Measurements from ENCODE around the gene B9D1. TPM values are rescaled to one million over a fixed set of nuclear protein-coding genes. Genes with fewer than 3 reads are reported as not detected.

The B9D1 gene
- polyA plus RNA-seq, 3 donors: 1.0 TPM; not detected in 2

GRCh38 chr17:19401321-19402010 lies 38.9 kb upstream of the B9D1 start:
- Histone ChIP-seq H3K4me2 (replicated peaks; ENCODE audit: extremely low read depth, low read length, poor library complexity, severe bottlenecking) (no peak overlapping the region), H3K9ac (ENCODE audit: insufficient read depth, low read length, poor library complexity, severe bottlenecking) (no peak overlapping the region), H3K4me3 (replicated peaks in 1 of 3; ENCODE audit: low read depth in 2 of 3, low read length in 3 of 3) (no peak overlapping the region), H3K9me3 (replicated peaks in 1 of 2; ENCODE audit: control insufficient read depth in 1 of 2, insufficient read depth in 1 of 2, low read length in 2 of 2) (no peaks in the 10 kb centered on the region), H2AFZ (ENCODE audit: insufficient read depth, low read depth, low read length, poor library complexity, severe bottlenecking) (no peak overlapping the region), H4K20me1 (ENCODE audit: insufficient read depth, low read length) (no peaks in the 10 kb centered on the region), H3K27ac (ENCODE audit: low read depth in 1 of 2, low read length in 2 of 2) (no peak overlapping the region), H3K36me3 (replicated peaks in 1 of 2; ENCODE audit: control insufficient read depth in 1 of 2, insufficient read depth in 2 of 2, low read length in 2 of 2) (no peaks in the 10 kb centered on the region), H3K79me2 (ENCODE audit: insufficient read depth, low read length) (no peaks in the 10 kb centered on the region), H3K27me3 (ENCODE audit: control insufficient read depth in 2 of 2, insufficient read depth in 2 of 2, low read length in 2 of 2) (no peaks in the 10 kb centered on the region), H3K4me1 (ENCODE audit: control insufficient read depth in 1 of 2, insufficient read depth in 2 of 2, low read length in 2 of 2) (peaks cover 36 to 37% of the 10 kb centered on the region in 2 donors)
- Mint-ChIP-seq H3K27ac (peak overlapping the region in 1 of 7 donors; percentile 51), H3K36me3 (peaks cover 0 to 5% of the 10 kb centered on the region in 2 donors), H3K4me1 (peaks cover 36% of the 10 kb centered on the region), H3K9me3 (peaks cover 0 to 2% (median 0%) of the 10 kb centered on the region in 7 donors), H3K27me3 (ENCODE audit: low read depth in 3 of 3) (peaks cover 0 to 4% (median 0%) of the 10 kb centered on the region in 3 donors), H3K4me3 (no peak overlapping the region)
- 94% methylated on average over 7 of the region's 8 CpGs for WGBS (ENCODE audit: insufficient coverage)
- intact Hi-C loops (cut with micrococcal nuclease): loop anchor here in 1 of 2 donors (5.0 kb wide), 1 partner anchor 34 kb away; no protein-coding TSS in a partner anchor
- DNase-seq: no peak
- TF ChIP-seq, protein P1, sequence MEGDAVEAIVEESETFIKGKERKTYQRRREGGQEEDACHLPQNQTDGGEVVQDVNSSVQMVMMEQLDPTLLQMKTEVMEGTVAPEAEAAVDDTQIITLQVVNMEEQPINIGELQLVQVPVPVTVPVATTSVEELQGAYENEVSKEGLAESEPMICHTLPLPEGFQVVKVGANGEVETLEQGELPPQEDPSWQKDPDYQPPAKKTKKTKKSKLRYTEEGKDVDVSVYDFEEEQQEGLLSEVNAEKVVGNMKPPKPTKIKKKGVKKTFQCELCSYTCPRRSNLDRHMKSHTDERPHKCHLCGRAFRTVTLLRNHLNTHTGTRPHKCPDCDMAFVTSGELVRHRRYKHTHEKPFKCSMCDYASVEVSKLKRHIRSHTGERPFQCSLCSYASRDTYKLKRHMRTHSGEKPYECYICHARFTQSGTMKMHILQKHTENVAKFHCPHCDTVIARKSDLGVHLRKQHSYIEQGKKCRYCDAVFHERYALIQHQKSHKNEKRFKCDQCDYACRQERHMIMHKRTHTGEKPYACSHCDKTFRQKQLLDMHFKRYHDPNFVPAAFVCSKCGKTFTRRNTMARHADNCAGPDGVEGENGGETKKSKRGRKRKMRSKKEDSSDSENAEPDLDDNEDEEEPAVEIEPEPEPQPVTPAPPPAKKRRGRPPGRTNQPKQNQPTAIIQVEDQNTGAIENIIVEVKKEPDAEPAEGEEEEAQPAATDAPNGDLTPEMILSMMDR (IDR thresholded peaks at IDR 0.05): no peak

DNA sequence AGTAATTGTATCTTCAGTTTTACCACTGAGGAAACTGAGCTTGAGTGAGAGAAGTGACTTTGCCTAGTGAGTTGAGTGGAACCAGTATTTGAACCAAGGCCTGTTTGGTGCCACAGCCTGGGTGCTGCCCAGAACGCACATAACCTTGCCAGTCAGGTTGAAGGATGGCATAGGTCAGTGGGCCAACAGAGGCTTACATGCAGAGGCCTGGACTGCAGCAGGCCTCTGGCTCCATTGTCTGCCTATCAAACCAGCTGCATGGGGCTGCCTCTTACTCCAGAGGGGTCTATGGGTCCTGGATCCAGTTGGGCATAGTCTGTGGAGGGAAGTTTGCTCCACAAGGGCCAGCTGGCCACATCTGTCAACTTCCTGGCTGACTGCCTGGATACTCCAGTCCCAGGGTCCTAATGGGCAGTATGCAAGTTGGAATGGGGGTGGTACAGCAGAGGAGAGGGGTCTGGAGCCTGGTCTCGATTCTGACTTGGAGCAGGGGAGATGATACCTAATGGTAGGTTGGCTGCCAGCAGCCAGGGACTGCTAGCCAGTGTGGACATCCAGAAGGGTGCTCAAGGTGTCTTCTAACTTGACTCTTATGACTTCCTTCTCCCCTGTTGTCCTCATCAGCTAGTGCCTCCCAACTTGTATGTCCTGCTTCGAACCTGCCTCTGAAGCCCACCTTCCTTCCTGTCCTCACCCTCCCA lies 37.4 kb upstream of the B9D1 start:
- no peak overlapping the region for H2AFZ ChIP-seq (ENCODE audit: insufficient read depth, low read depth, low read length, poor library complexity, severe bottlenecking)
- no peaks in the 10 kb centered on the region for H3K27me3 ChIP-seq (ENCODE audit: control insufficient read depth in 2 of 2, insufficient read depth in 2 of 2, low read length in 2 of 2)
- H4K20me1 ChIP-seq (ENCODE audit: insufficient read depth, low read length): no peaks in the 10 kb centered on the region
- H3K4me1 Mint-ChIP-seq: peaks cover 36% of the 10 kb centered on the region
- DNase-seq: peak in 1 of 3 donors; percentile 2
- H3K4me2 ChIP-seq (replicated peaks; ENCODE audit: extremely low read depth, low read length, poor library complexity, severe bottlenecking): no peak overlapping the region
- no peaks in the 10 kb centered on the region for H3K9me3 ChIP-seq (replicated peaks in 1 of 2; ENCODE audit: control insufficient read depth in 1 of 2, insufficient read depth in 1 of 2, low read length in 2 of 2)
- peak overlapping the region; percentile 72 to 93 for H3K27ac ChIP-seq (ENCODE audit: low read depth in 1 of 2, low read length in 2 of 2)
- H3K4me3 ChIP-seq (replicated peaks in 1 of 3; ENCODE audit: low read depth in 2 of 3, low read length in 3 of 3): peak overlapping the region in 1 of 3 experiments; percentile 13
- H3K27ac Mint-ChIP-seq: peak overlapping the region; percentile 71 to 99 (median 89)
- H3K36me3 Mint-ChIP-seq: peaks cover 0 to 6% of the 10 kb centered on the region in 2 donors
- H3K9me3 Mint-ChIP-seq: peaks cover 0 to 2% (median 0%) of the 10 kb centered on the region in 7 donors
- WGBS (ENCODE audit: insufficient coverage): 86% methylated on average over 2 of the region's 3 CpGs
- no peaks in the 10 kb centered on the region for H3K79me2 ChIP-seq (ENCODE audit: insufficient read depth, low read length)
- peaks cover 36 to 37% of the 10 kb centered on the region in 2 donors for H3K4me1 ChIP-seq (ENCODE audit: control insufficient read depth in 1 of 2, insufficient read depth in 2 of 2, low read length in 2 of 2)
- no peak overlapping the region for H3K9ac ChIP-seq (ENCODE audit: insufficient read depth, low read length, poor library complexity, severe bottlenecking)
- intact Hi-C loops (cut with micrococcal nuclease): loop anchor here in 1 of 2 donors (2.0 to 5.0 kb wide), 2 partner anchors 21 to 33 kb away; partner anchors contain the start of gene MAPK7
- H3K4me3 Mint-ChIP-seq: peak overlapping the region in 1 of 2 donors; percentile 35
- H3K36me3 ChIP-seq (replicated peaks in 1 of 2; ENCODE audit: control insufficient read depth in 1 of 2, insufficient read depth in 2 of 2, low read length in 2 of 2): no peaks in the 10 kb centered on the region
- TF ChIP-seq, protein P1 (IDR thresholded peaks at IDR 0.05): no peak
- peaks cover 0 to 4% (median 0%) of the 10 kb centered on the region in 3 donors for H3K27me3 Mint-ChIP-seq (ENCODE audit: low read depth in 3 of 3)
